Fibroblast of pulmonary artery (primary cell): ENCODE results near the gene PTPRN2.
"Not testable (repeated sequence)": the region's sequence is repeated elsewhere in the genome, so short reads cannot be mapped to it uniquely, and the experiment has no call there.

Source experiments
- DNase-seq: peaks from one replicate; pipeline ENCODE4 v3.0.0-alpha.2; 2010; ENCODE audit warnings: low read depth
- H3K4me3 ChIP-seq: replicated peaks from 2 replicates; pipeline ENCODE4 v1.5.1; 2011; ENCODE audit warnings: low read depth, mild to moderate bottlenecking, control low read depth, low read length, moderate library complexity
- CTCF ChIP-seq: IDR thresholded peaks from 2 replicates; pipeline ENCODE4 v1.5.1; 2011; ENCODE audit warnings: mild to moderate bottlenecking, control low read depth, low read length, inconsistent platforms; ENCODE audit errors: missing control alignments

Gene PTPRN2

GRCh38 chr7:158587162-158588084, at the start of gene PTPRN2:
TSS of gene PTPRN2 (minus strand) at chr7:158587823.
- peak; percentile 56 for DNase-seq
- no peak for TF ChIP-seq CTCF
- H3K4me3 ChIP-seq = peak within 1 kb of the TSS; percentile 37

GRCh38 chr7:158633055-158633956, 45.7 kb upstream of the PTPRN2 start:
- no peak overlapping the region for H3K4me3 ChIP-seq
- DNase-seq = no peak
- no peak for TF ChIP-seq CTCF

GRCh38 chr7:158631574-158632195, 44.1 kb upstream of the PTPRN2 start:
- TF ChIP-seq CTCF = no peak
- DNase-seq = no peak
- H3K4me3 ChIP-seq = no peak overlapping the region

- not testable (repeated sequence) for H3K4me3 ChIP-seq, DNase-seq
Observed at GRCh38 chr7:158626289-158626688, 38.7 kb upstream of the PTPRN2 start.

- no peak overlapping the region for H3K4me3 ChIP-seq
- no peak for TF ChIP-seq CTCF
- no peak for DNase-seq
Observed at GRCh38 chr7:158623241-158623640, 35.6 kb upstream of the PTPRN2 start.

GRCh38 chr7:158620839-158621441, 33.3 kb upstream of the PTPRN2 start:
- DNase-seq = no peak
- no peak for TF ChIP-seq CTCF
- H3K4me3 ChIP-seq = no peak overlapping the region

- H3K4me3 ChIP-seq = no peak overlapping the region
- no peak for DNase-seq
- TF ChIP-seq CTCF = no peak
Observed at GRCh38 chr7:158620418-158620817, 32.8 kb upstream of the PTPRN2 start.
